GM12801 (cell line): ENCODE measurements around the gene TNFAIP8.
A peak's percentile ranks its signal among the peaks of the same experiment; 100 is the strongest.

ENCODE experiments used
- CTCF ChIP-seq: IDR thresholded peaks from one replicate; pipeline ENCODE4 v1.5.1; 2011; ENCODE audit warnings: control low read depth; ENCODE audit not compliant: insufficient read length; ENCODE audit errors: extremely low read depth

The TNFAIP8 gene

GRCh38 chr5:119410448-119411159 is 54.8 kb downstream of the TNFAIP8 start:
- TF ChIP-seq CTCF = no peak

DNA sequence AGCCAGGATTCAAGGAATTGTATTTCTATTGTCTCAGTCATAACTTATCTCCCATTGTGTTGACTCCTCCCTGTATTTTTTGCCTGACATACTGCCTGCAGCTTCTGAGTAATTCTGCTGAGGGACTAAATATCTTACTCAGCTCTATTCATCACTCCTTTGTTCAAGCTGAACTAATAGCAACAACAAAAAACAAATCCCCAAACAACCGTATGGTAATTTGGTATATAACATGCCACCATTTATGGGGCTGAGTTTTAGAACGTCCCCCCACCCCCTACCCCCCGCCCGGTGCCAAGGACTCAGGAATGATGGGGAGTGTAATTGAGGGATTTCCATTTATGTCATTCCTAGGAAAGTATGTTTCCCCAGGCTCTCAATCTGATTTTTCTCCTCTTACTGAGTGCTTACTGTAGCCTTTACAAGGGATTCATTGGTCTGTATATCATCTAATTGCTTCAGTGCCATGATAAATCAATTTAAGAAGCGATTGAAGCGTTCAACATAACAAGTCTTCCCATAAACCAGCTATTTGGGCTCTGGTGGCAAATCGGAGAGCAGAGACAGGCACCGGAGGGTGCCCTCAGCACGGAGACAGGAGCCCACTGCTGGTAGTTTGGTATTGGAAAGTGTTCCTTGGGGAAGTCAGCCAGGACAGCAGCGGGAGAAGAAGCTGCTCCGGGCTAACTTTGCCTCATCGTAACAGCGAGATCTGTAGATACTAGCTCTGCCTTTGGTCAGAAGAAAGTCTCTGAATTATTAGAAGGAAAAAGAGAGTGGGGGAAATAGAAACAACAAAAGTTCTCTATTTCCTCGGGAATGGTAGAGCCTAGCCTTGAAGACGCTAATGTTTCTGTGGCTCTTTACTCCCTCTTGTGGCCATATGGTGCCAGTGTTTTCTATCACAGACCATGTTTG is 55.8 kb downstream of the TNFAIP8 start:
- peak; percentile 10 for TF ChIP-seq CTCF

GRCh38 chr5:119412279-119413227 is 56.7 kb downstream of the TNFAIP8 start:
- no peak for TF ChIP-seq CTCF

DNA sequence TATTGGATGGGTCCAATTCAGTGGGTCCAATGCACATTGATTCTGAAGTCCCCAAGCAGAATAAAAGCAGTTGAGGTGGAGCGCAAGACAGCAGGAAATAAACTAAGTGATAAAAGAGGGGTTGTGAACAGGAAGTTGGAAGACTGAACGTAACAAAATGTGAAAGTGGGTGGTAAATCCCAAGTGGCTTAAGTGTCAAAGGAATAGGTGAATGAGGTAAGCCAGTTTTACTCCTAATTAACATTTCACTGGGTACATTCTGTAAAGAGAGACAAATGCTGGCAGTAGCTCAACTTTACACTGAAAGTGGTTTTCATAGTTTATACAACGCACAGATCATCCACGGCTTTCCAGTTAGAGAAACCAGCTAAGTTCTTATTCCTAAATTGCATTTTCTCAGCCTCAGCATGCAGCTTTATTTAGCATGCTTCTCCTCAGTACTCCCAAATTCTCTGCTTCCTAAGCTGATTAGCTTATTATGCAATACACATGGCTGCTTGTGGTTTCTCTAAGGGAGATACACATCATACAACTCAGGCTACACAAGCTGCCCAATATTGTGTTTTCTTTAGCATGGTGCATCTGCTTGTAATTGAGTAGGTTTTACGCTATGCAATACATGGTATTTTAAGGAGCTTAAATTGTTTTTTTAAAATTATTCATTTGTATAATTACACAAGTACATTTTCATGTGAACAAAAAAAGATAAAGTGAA is 62.2 kb downstream of the TNFAIP8 start:
- no peak for TF ChIP-seq CTCF

- no peak for TF ChIP-seq CTCF
These were observed 62.8 kb downstream of the TNFAIP8 start for GRCh38 chr5:119418606-119419100.

DNA sequence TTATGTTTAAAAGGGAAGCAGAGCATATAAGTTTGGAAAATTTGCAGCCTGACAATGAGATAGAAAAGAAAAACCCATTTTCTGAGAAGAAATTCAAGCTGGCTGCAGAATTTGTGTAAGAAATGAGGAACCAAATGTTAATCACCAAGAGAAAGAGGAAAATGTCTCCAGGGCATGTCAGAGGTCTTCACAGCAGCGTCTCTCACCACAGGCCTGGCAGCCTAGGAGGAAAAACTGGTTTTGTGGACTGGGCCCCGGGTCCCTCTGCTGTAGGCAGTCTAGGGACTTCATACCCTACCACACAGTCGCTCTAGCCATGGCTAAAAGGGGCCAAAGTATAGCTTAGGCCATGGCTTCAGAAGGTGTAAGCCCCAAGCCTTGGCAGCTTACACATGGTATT is 64.3 kb downstream of the TNFAIP8 start:
- no peak for TF ChIP-seq CTCF
